Neutrophil (primary cell): Measurements from ENCODE around the gene KLHL17.
A peak's percentile ranks its signal among the peaks of the same experiment; 100 is the strongest.
"Not testable (repeated sequence)": the region's sequence is repeated elsewhere in the genome, so short reads cannot be mapped to it uniquely, and the experiment has no call there.

Source experiments
- H3K27ac ChIP-seq: fragments of 200-600 bp; sonication (generic); 2 replicates; pipeline ENCODE4 v1.5.1; 2016; ENCODE audit warnings: mild to moderate bottlenecking, moderate library complexity
- H3K27me3 ChIP-seq: fragments of 200-600 bp; sonication (generic); 2 replicates; pipeline ENCODE4 v1.6.0; 2016; ENCODE audit warnings: mild to moderate bottlenecking
- H3K36me3 ChIP-seq: fragments of 200-600 bp; sonication (generic); 2 replicates; pipeline ENCODE4 v1.5.1; 2017
- H3K4me1 ChIP-seq, 2 experiments: fragments of 200-600 bp in 1 of 2; sonication (generic) in 1 of 2; 1 replicate in 1 of 2; 2 replicates in 1 of 2; pipeline versions ENCODE4 v1.5.1 to v1.6.1; 2013 to 2016; ENCODE audit warnings: low read depth in 1 of 2, low read length in 1 of 2, mild to moderate bottlenecking in 1 of 2, moderate library complexity in 1 of 2; ENCODE audit not compliant: control insufficient read depth in 1 of 2, insufficient read depth in 1 of 2
- H3K4me3 ChIP-seq, 2 experiments: fragments of 200-600 bp in 1 of 2; sonication (generic) in 1 of 2; 1 replicate in 1 of 2; 2 replicates in 1 of 2; pipeline ENCODE4 v1.5.1; 2013 to 2016; ENCODE audit warnings: low read depth in 1 of 2, low read length in 1 of 2, mild to moderate bottlenecking in 1 of 2, moderate library complexity in 1 of 2
- H3K9me3 ChIP-seq: fragments of 200-600 bp; sonication (generic); 2 replicates; pipeline ENCODE4 v1.5.1; 2016
- CTCF ChIP-seq: fragments of 200-600 bp; sonication (generic); IDR thresholded peaks from 2 replicates; pipeline ENCODE4 v1.5.1; 2016; ENCODE audit warnings: antibody characterized with exemption

KLHL17 gene

GRCh38 chr1:1011396-1011949 lies 51.1 kb downstream of the KLHL17 start:
- peaks cover 15 to 18% of the 10 kb centered on the region in 2 experiments for H3K4me1 ChIP-seq
- H3K27me3 ChIP-seq: peaks cover 50% of the 10 kb centered on the region
- H3K36me3 ChIP-seq: no peaks in the 10 kb centered on the region
- no peaks in the 10 kb centered on the region for H3K9me3 ChIP-seq
- TF ChIP-seq CTCF: no peak
- no peak overlapping the region for H3K4me3 ChIP-seq
- no peak overlapping the region for H3K27ac ChIP-seq

- H3K36me3 ChIP-seq, H3K9me3 ChIP-seq: not testable (repeated sequence)
- H3K4me1 ChIP-seq: peaks cover 15 to 18% of the 10 kb centered on the region in 2 experiments
- H3K27me3 ChIP-seq: peaks cover 40% of the 10 kb centered on the region
- peak overlapping the region; percentile 81 for H3K27ac ChIP-seq
- H3K4me3 ChIP-seq: peak overlapping the region; percentile 70 to 81
Observed at GRCh38 chr1:1012736-1013104, 52.3 kb downstream of the KLHL17 start.

GRCh38 chr1:1013105-1013921 lies 52.9 kb downstream of the KLHL17 start, which contains the start of gene ISG15:
Gene ISG15 (plus strand): TSS chr1:1013497. CDS start chr1:1013574, 77 bp downstream.
- peaks cover 39% of the 10 kb centered on the region for H3K27me3 ChIP-seq
- H3K36me3 ChIP-seq: no peaks in the 10 kb centered on the region
- peak within 1 kb of the TSS; percentile 70 to 81 for H3K4me3 ChIP-seq
- H3K27ac ChIP-seq: peak within 1 kb of the TSS; percentile 81
- TF ChIP-seq CTCF: peak; percentile 37
- H3K9me3 ChIP-seq: no peaks in the 10 kb centered on the region
- H3K4me1 ChIP-seq: peaks cover 15 to 18% of the 10 kb centered on the region in 2 experiments

GRCh38 chr1:1013922-1014648 lies 53.7 kb downstream of the KLHL17 start:
- peaks cover 15 to 18% of the 10 kb centered on the region in 2 experiments for H3K4me1 ChIP-seq
- no peaks in the 10 kb centered on the region for H3K36me3 ChIP-seq
- H3K27ac ChIP-seq: peak overlapping the region; percentile 81
- no peak for TF ChIP-seq CTCF
- H3K9me3 ChIP-seq: no peaks in the 10 kb centered on the region
- H3K27me3 ChIP-seq: peaks cover 40% of the 10 kb centered on the region
- peak overlapping the region; percentile 70 to 81 for H3K4me3 ChIP-seq

- H3K4me1 ChIP-seq: peaks cover 16 to 18% of the 10 kb centered on the region in 2 experiments
- peaks cover 39% of the 10 kb centered on the region for H3K27me3 ChIP-seq
- H3K4me3 ChIP-seq: peak overlapping the region in 1 of 2 experiments; percentile 81
- no peak for TF ChIP-seq CTCF
- H3K9me3 ChIP-seq: no peaks in the 10 kb centered on the region
- no peak overlapping the region for H3K27ac ChIP-seq
- H3K36me3 ChIP-seq: no peaks in the 10 kb centered on the region
Observed at GRCh38 chr1:1014799-1015681, 54.7 kb downstream of the KLHL17 start.
